Transverse colon (tissue), 4 donors: ENCODE data around the gene FRS3.

Experiments
- CTCF ChIP-seq, 5 experiments: fragments of 200-600 bp in 3 of 5; fragments of 450-650 bp in 2 of 5; sonication (generic) in 3 of 5; IDR thresholded peaks; 1 replicate in 2 of 5; 2 replicates in 3 of 5; pipeline ENCODE4 v1.5.1; 2016 to 2017; ENCODE audit warnings: antibody characterized with exemption in 5 of 5, inconsistent platforms in 3 of 5, mild to moderate bottlenecking in 2 of 5, moderate library complexity in 1 of 5
- POLR2A ChIP-seq: fragments of 450-650 bp; IDR thresholded peaks from one replicate; pipeline ENCODE4 v1.6.1; 2016; ENCODE audit warnings: antibody characterized with exemption, mild to moderate bottlenecking, moderate library complexity
- POLR2AphosphoS5 ChIP-seq, 3 donors: sonication (generic); formaldehyde crosslinking; IDR thresholded peaks; one replicate each; pipeline ENCODE4 v1.6.1; 2016; ENCODE audit warnings: antibody characterized with exemption in 3 of 3

GRCh38 chr6:41785254-41785653 lies 5.6 kb upstream of the FRS3 start:
- TF ChIP-seq CTCF (IDR thresholded peaks at IDR 0.05) (no peak), POLR2AphosphoS5 (IDR thresholded peaks at IDR 0.05) (no peak), POLR2A (no peak)
